HEK293 (cell line): ENCODE measurements around the gene C3orf52.

Experiments used
- CTCF ChIA-PET: fragments of 350-600 bp; formaldehyde crosslinking; extraction: SDS; loops from one replicate; lab custom pipeline; 2021; ENCODE audit warnings: antibody characterized with exemption; lab: Yijun Ruan, JAX
- POLR2A ChIA-PET: fragments of 300-600 bp; formaldehyde crosslinking; extraction: SDS; loops from one replicate; lab custom pipeline; 2020; ENCODE audit warnings: antibody characterized with exemption, inconsistent platforms; lab: Yijun Ruan, JAX
- H3K27ac ChIP-seq: fragments of 200-500 bp; sonication (Bioruptor generic); 2 replicates; pipeline ENCODE4 v1.5.1; 2014; ENCODE audit warnings: low read depth, low read length, control low read depth, inconsistent platforms; ENCODE audit errors: extremely low read depth
- H3K36me3 ChIP-seq, 2 experiments: fragments of 200-500 bp in 1 of 2; sonication (Bioruptor generic) in 1 of 2; 1 replicate in 1 of 2; 2 replicates in 1 of 2; pipeline ENCODE4 v1.5.1; 2014 to 2017; ENCODE audit warnings: inconsistent platforms in 2 of 2, low read length in 2 of 2; ENCODE audit not compliant: control insufficient read depth in 2 of 2, insufficient read depth in 1 of 2
- H3K4me1 ChIP-seq: fragments of 200-500 bp; sonication (Bioruptor generic); 2 replicates; pipeline ENCODE4 v1.5.1; 2014; ENCODE audit warnings: mild to moderate bottlenecking, low read length, inconsistent platforms; ENCODE audit not compliant: control insufficient read depth, insufficient read depth
- H3K4me3 ChIP-seq: 2 replicates; pipeline ENCODE4 v1.5.1; 2011; ENCODE audit warnings: low read depth, mild to moderate bottlenecking, control low read depth, low read length, moderate library complexity
- H3K9me3 ChIP-seq: fragments of 200-500 bp; sonication (Bioruptor generic); 2 replicates; pipeline ENCODE4 v1.5.1; 2014; ENCODE audit warnings: low read depth, low read length, inconsistent platforms; ENCODE audit not compliant: control insufficient read depth, insufficient read depth
- ATF2 ChIP-seq: fragments of 450-650 bp; formaldehyde crosslinking; IDR thresholded peaks from 2 replicates; pipeline ENCODE4 v1.5.1; 2016; ENCODE audit warnings: missing biosample characterization, missing genetic modification characterization, low read depth
- HOXA7 ChIP-seq: sonication (generic); formaldehyde crosslinking; IDR thresholded peaks from 2 replicates; pipeline ENCODE4 v1.8.1; 2022; ENCODE audit warnings: missing genetic modification reagents, borderline replicate concordance
- INSM2 ChIP-seq: fragments of 450-650 bp; formaldehyde crosslinking; IDR thresholded peaks from 2 replicates; pipeline ENCODE4 v1.5.1; 2016; ENCODE audit warnings: missing biosample characterization, missing genetic modification characterization
- KLF17 ChIP-seq: fragments of 450-650 bp; formaldehyde crosslinking; IDR thresholded peaks from 2 replicates; pipeline ENCODE4 v1.5.1; 2016; ENCODE audit warnings: missing biosample characterization, missing genetic modification characterization
- KLF9 ChIP-seq: fragments of 450-650 bp; formaldehyde crosslinking; IDR thresholded peaks from 2 replicates; pipeline ENCODE4 v1.5.1; 2016; ENCODE audit warnings: missing biosample characterization, missing genetic modification characterization, low read depth
- MEIS1 ChIP-seq: sonication (generic); formaldehyde crosslinking; IDR thresholded peaks from 2 replicates; pipeline ENCODE4 v1.8.1; 2022; ENCODE audit warnings: missing genetic modification reagents, mild to moderate bottlenecking, borderline replicate concordance
- OVOL3 ChIP-seq: fragments of 450-650 bp; formaldehyde crosslinking; IDR thresholded peaks from 2 replicates; pipeline ENCODE4 v1.5.1; 2016; ENCODE audit warnings: missing biosample characterization, missing genetic modification characterization
- PRDM2 ChIP-seq: fragments of 450-650 bp; formaldehyde crosslinking; IDR thresholded peaks from 2 replicates; pipeline ENCODE4 v1.5.1; 2016; ENCODE audit warnings: missing biosample characterization, missing genetic modification characterization, borderline replicate concordance
- ZBTB10 ChIP-seq: fragments of 450-650 bp; formaldehyde crosslinking; IDR thresholded peaks from 2 replicates; pipeline ENCODE4 v1.5.1; 2016; ENCODE audit warnings: missing biosample characterization, missing genetic modification characterization
- ZFP37 ChIP-seq: fragments of 450-650 bp; formaldehyde crosslinking; IDR thresholded peaks from 2 replicates; pipeline ENCODE4 v1.5.1; 2016; ENCODE audit warnings: missing biosample characterization, missing genetic modification characterization
- ZNF132 ChIP-seq: fragments of 450-650 bp; formaldehyde crosslinking; IDR thresholded peaks from 2 replicates; pipeline ENCODE4 v1.5.1; 2017; ENCODE audit warnings: missing biosample characterization, missing genetic modification characterization, borderline replicate concordance
- ZNF248 ChIP-seq: fragments of 450-650 bp; formaldehyde crosslinking; IDR thresholded peaks from 2 replicates; pipeline ENCODE4 v1.5.1; 2017; ENCODE audit warnings: missing biosample characterization, missing genetic modification characterization
- ZNF366 ChIP-seq: fragments of 450-650 bp; formaldehyde crosslinking; conservative IDR thresholded peaks from 2 replicates; pipeline ENCODE4 v1.5.1; 2016; ENCODE audit warnings: missing biosample characterization, missing genetic modification characterization
- ZNF394 ChIP-seq: fragments of 450-650 bp; formaldehyde crosslinking; IDR thresholded peaks from 2 replicates; pipeline ENCODE4 v1.5.1; 2016; ENCODE audit warnings: missing biosample characterization, missing genetic modification characterization, mild to moderate bottlenecking, moderate library complexity, borderline replicate concordance
- ZNF423 ChIP-seq: fragments of 450-650 bp; formaldehyde crosslinking; IDR thresholded peaks from 2 replicates; pipeline ENCODE4 v1.5.1; 2016; ENCODE audit warnings: missing biosample characterization, missing genetic modification characterization
- ZNF654 ChIP-seq: fragments of 450-650 bp; formaldehyde crosslinking; IDR thresholded peaks from 2 replicates; pipeline ENCODE4 v1.5.1; 2016; ENCODE audit warnings: low read depth, missing biosample characterization, missing genetic modification characterization
- ZNF791 ChIP-seq: fragments of 450-650 bp; formaldehyde crosslinking; IDR thresholded peaks from 2 replicates; pipeline ENCODE4 v1.5.1; 2016; ENCODE audit warnings: missing biosample characterization, missing genetic modification characterization
- ZNF830 ChIP-seq: fragments of 450-650 bp; IDR thresholded peaks from 2 replicates; pipeline ENCODE4 v1.5.0; 2018; ENCODE audit warnings: missing biosample characterization, missing genetic modification characterization, low read depth, mild to moderate bottlenecking, moderate library complexity
- ZSCAN18 ChIP-seq: fragments of 450-650 bp; formaldehyde crosslinking; IDR thresholded peaks from 2 replicates; pipeline ENCODE4 v1.5.1; 2016; ENCODE audit warnings: missing biosample characterization, missing genetic modification characterization

The C3orf52 gene

GRCh38 chr3:112047264-112047663 lies 38.9 kb upstream of the C3orf52 start (continued):
- TF ChIP-seq PRDM2 (no peak), HOXA7 (CRISPR knock-in tag) (no peak), KLF9 (tag by site-specific recombination) (no peak), ZSCAN18 (tag by site-specific recombination) (no peak), KLF17 (tag by site-specific recombination) (no peak), ZFP37 (tag by site-specific recombination) (no peak), INSM2 (tag by site-specific recombination) (no peak)

- Histone ChIP-seq H3K27ac (no peak overlapping the region), H3K4me1 (no peaks in the 10 kb centered on the region), H3K9me3 (no peaks in the 10 kb centered on the region), H3K36me3 (no peaks in the 10 kb centered on the region), H3K4me3 (no peak overlapping the region)
- POLR2A ChIA-PET, result no interaction called here
- no peak for TF ChIP-seq ZNF248
- CTCF ChIA-PET, result interaction anchor here (0.7 kb wide), 2 partner anchors 10 to 23 kb away, joined by 3 to 4 read pairs; no protein-coding TSS in a partner anchor
These were observed 37.3 kb upstream of the C3orf52 start for GRCh38 chr3:112048911-112049310.

- Histone ChIP-seq H3K27ac (no peak overlapping the region), H3K36me3 (no peaks in the 10 kb centered on the region), H3K9me3 (no peaks in the 10 kb centered on the region), H3K4me3 (no peak overlapping the region), H3K4me1 (no peaks in the 10 kb centered on the region)
- ChIA-PET CTCF (interaction anchor here (0.7 to 1.6 kb wide), 3 partner anchors 9 to 64 kb away, joined by 4 to 6 read pairs (median 4); no protein-coding TSS in a partner anchor), POLR2A (interaction anchor here (0.5 kb wide), 1 partner anchor 13 kb away, joined by 5 read pairs; no protein-coding TSS in a partner anchor)
- TF ChIP-seq ZNF132 (no peak), ZNF830 (tag by site-specific recombination) (no peak), ZNF654 (no peak), MEIS1 (CRISPR knock-in tag) (no peak), ATF2 (no peak), ZBTB10 (no peak), ZNF791 (tag by site-specific recombination) (no peak), ZNF423 (tag by site-specific recombination) (no peak), OVOL3 (no peak), ZNF394 (tag by site-specific recombination) (no peak), ZNF366 (tag by site-specific recombination) (no peak)
These were observed 33.0 kb upstream of the C3orf52 start for GRCh38 chr3:112053229-112053628.
